Retinal pigment epithelial cell (primary cell): ENCODE results near the gene P3H2.
"Not testable (repeated sequence)": the region's sequence is repeated elsewhere in the genome, so short reads cannot be mapped to it uniquely, and the experiment has no call there.

Experiments
- DNase-seq: peaks from one replicate; pipeline ENCODE4 v3.0.0-alpha.2; 2010; ENCODE audit warnings: low read depth
- H3K4me3 ChIP-seq: 2 replicates; pipeline ENCODE4 v1.5.1; 2011; ENCODE audit warnings: mild to moderate bottlenecking, low read length, control low read depth, moderate library complexity
- CTCF ChIP-seq: conservative IDR thresholded peaks from 2 replicates; pipeline ENCODE4 v1.5.1; 2011; ENCODE audit warnings: low read depth, low read length, control low read depth, inconsistent platforms

P3H2 gene

DNA sequence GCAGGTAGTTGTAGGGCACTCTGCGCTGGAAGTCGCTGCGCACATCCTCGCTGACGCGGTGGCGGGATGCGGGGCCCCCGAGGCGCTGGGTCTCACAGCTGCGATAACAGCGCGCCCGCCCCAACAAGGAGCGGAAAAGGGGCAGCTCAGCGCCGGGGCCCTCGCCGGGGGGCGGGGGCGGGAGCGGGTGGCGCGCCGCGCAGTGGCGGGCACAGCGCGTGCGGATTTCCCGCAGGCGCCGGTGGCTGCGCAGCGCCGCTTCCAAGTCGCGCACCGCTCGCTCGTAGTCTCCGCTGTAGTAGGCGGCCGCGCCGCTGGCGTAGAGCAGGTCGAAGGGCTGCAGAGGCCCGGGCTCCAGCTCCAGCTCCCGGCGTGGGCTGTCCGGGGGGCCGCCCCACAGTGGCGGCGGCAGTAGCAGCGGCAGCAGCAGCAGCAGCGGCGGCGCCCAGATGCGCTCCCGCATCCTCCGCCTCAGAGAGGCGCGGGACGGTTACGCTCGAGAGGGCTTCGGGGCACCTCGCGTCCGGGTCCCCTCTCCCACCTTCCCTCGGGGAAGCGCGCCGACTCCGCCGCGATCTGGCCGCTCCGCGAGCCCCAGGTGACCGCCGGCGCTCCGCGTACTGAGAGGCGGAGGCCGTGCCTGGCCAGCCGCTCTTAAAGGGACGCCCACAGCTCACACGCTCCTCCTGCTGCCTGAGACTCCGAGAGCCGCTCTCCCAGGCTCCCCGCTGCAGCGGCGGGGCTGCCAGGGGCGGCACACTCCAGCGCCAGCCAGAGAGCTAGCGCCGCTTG lies at the start of gene P3H2:
TSS of gene P3H2 (minus strand) at position 629 of the 792 bp plus-strand sequence. CDS start at position 463, 166 bp downstream.
- peak; percentile 57 for TF ChIP-seq CTCF
- peak; percentile 79 for DNase-seq
- H3K4me3 ChIP-seq: peak within 1 kb of the TSS; percentile 70

GRCh38 chr3:190169877-190170276 lies 49.2 kb upstream of the P3H2 start:
- no peak overlapping the region for H3K4me3 ChIP-seq
- TF ChIP-seq CTCF: no peak
- no peak for DNase-seq

GRCh38 chr3:190169243-190169642 lies 48.5 kb upstream of the P3H2 start:
- H3K4me3 ChIP-seq: no peak overlapping the region
- DNase-seq: no peak
- TF ChIP-seq CTCF: no peak

GRCh38 chr3:190167936-190168680 lies 47.4 kb upstream of the P3H2 start:
- TF ChIP-seq CTCF: no peak
- DNase-seq: no peak
- no peak overlapping the region for H3K4me3 ChIP-seq

- H3K4me3 ChIP-seq: no peak overlapping the region
- no peak for TF ChIP-seq CTCF
- DNase-seq: no peak
Measured at GRCh38 chr3:190166948-190167347, 46.3 kb upstream of the P3H2 start.

DNA sequence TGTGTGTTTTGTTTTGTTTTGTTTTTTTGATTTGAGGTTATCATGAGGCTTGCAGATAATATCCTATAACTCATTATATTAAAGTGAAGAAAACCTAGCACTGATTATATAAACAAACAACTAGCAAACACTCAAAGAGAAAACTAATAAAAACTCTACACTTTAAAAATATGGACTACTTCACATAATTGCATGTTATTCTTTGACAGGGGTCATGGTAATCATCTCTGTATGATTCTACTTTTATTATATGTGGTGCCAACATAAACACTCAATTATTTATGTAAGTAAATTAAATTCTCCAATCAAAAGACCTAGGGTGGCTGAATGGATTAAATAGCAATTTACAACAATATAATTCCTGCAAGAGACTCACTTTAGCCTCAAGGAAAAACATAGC lies 44.6 kb upstream of the P3H2 start:
- no peak for DNase-seq
- H3K4me3 ChIP-seq: no peak overlapping the region
- no peak for TF ChIP-seq CTCF

- H3K4me3 ChIP-seq, DNase-seq: not testable (repeated sequence)
Measured at GRCh38 chr3:190162013-190162412, 41.3 kb upstream of the P3H2 start.
